Measurements from ENCODE around the gene LDHA.

DNA sequence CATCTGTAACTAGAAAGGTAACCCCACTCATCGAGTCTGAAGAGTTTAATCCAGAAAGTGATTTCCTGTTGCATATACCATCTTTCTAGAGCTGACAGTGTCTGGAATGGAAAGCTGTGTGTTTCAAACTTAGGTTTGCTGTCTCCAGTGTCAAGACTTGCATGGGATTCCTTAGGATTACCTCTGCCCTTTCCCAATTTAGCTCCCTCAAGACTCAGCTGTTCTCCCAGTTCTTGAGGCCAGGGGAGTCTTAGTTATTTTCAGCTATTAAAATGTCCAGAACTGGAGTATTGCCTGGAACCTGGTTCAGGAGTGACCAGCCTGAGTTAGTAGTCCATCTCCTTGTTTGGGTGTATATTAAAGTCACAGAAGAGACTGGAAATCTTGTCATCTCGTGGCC is 25.0 kb upstream of the LDHA start:
- TF ChIP-seq, protein P1, sequence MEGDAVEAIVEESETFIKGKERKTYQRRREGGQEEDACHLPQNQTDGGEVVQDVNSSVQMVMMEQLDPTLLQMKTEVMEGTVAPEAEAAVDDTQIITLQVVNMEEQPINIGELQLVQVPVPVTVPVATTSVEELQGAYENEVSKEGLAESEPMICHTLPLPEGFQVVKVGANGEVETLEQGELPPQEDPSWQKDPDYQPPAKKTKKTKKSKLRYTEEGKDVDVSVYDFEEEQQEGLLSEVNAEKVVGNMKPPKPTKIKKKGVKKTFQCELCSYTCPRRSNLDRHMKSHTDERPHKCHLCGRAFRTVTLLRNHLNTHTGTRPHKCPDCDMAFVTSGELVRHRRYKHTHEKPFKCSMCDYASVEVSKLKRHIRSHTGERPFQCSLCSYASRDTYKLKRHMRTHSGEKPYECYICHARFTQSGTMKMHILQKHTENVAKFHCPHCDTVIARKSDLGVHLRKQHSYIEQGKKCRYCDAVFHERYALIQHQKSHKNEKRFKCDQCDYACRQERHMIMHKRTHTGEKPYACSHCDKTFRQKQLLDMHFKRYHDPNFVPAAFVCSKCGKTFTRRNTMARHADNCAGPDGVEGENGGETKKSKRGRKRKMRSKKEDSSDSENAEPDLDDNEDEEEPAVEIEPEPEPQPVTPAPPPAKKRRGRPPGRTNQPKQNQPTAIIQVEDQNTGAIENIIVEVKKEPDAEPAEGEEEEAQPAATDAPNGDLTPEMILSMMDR (IDR thresholded peaks at IDR 0.05; ENCODE audit: low read depth, low read length), result no peak
- no peak for TF ChIP-seq EZH2phosphoT487 (IDR thresholded peaks at IDR 0.05; ENCODE audit: low read depth)
